Panc1 (cell line): ENCODE measurements around the gene ZFYVE1. TPM values are rescaled to one million over a fixed set of nuclear protein-coding genes. Genes with fewer than 3 reads are reported as not detected.

Experiments used
- ATAC-seq: fragments of 200-7000 bp; cut with Tn5 transposase; 2 replicates; pipeline ENCODE4 v1.9.1; 2020; ENCODE audit warnings: mild to moderate bottlenecking, moderate library complexity
- BruUV-seq: library from RNA; stranded (reverse); fragments of 400-500 nt; replicated peaks from 2 replicates; lab custom pipeline; 2021; lab: Mats Ljungman, UMichigan
- CTCF ChIA-PET: fragments of 300-600 bp; sonication (Branson Sonifier 250); formaldehyde crosslinking; loops from one replicate; lab custom pipeline; 2022; ENCODE audit warnings: antibody characterized with exemption; lab: Charles Lee
- POLR2A ChIA-PET: fragments of 300-600 bp; sonication (Branson Sonifier 250); formaldehyde crosslinking; loops from one replicate; lab custom pipeline; 2022; ENCODE audit warnings: antibody characterized with exemption; lab: Charles Lee
- DNase-seq: peaks from one replicate; pipeline ENCODE4 v3.0.0-alpha.2; 2010; ENCODE audit warnings: low read depth, low spot score
- H3K27ac ChIP-seq: 2 replicates; pipeline ENCODE4 v1.5.1; 2011; ENCODE audit warnings: mild to moderate bottlenecking, low read length, inconsistent platforms
- H3K27me3 ChIP-seq: fragments of 200-500 bp; sonication (Bioruptor generic); 2 replicates; pipeline ENCODE4 v1.6.0; 2014; ENCODE audit warnings: low read length, inconsistent platforms; ENCODE audit not compliant: control insufficient read depth, insufficient read depth
- H3K36me3 ChIP-seq: fragments of 200-500 bp; sonication (Bioruptor generic); 2 replicates; pipeline ENCODE4 v1.5.1; 2014; ENCODE audit warnings: inconsistent platforms, mild to moderate bottlenecking, low read length, moderate library complexity; ENCODE audit not compliant: control insufficient read depth, insufficient read depth
- H3K4me1 ChIP-seq: 2 replicates; pipeline ENCODE4 v1.5.1; 2011; ENCODE audit warnings: inconsistent platforms, mild to moderate bottlenecking, low read length, moderate library complexity; ENCODE audit not compliant: control insufficient read depth, insufficient read depth
- H3K4me3 ChIP-seq, 2 experiments: 2 replicates each; pipeline ENCODE4 v1.5.1; 2011 to 2012; ENCODE audit warnings: low read depth in 2 of 2, low read length in 2 of 2, mild to moderate bottlenecking in 2 of 2, inconsistent platforms in 1 of 2, moderate library complexity in 1 of 2
- H3K9me3 ChIP-seq: fragments of 200-500 bp; sonication (Bioruptor generic); 2 replicates; pipeline ENCODE4 v1.5.1; 2014; ENCODE audit warnings: low read depth, mild to moderate bottlenecking, inconsistent platforms, low read length, moderate library complexity; ENCODE audit not compliant: control insufficient read depth, insufficient read depth
- CTCF ChIP-seq: fragments of 450-650 bp; IDR thresholded peaks from 2 replicates; pipeline ENCODE4 v1.5.1; 2017; ENCODE audit warnings: mild to moderate bottlenecking
- POLR2AphosphoS5 ChIP-seq: IDR thresholded peaks from 2 replicates; pipeline ENCODE4 v1.6.1; 2012; ENCODE audit warnings: mild to moderate bottlenecking, low read depth, low read length, moderate library complexity
- REST ChIP-seq, 2 experiments: IDR thresholded peaks; 2 replicates each; pipeline ENCODE4 v1.6.1; 2011 to 2012; ENCODE audit warnings: low read depth in 2 of 2, control low read depth in 1 of 2, low read length in 1 of 2, mild to moderate bottlenecking in 1 of 2, moderate library complexity in 1 of 2; ENCODE audit not compliant: insufficient read depth in 1 of 2
- SIN3A ChIP-seq: IDR thresholded peaks from 2 replicates; pipeline ENCODE4 v1.6.1; 2012; ENCODE audit warnings: low read depth, mild to moderate bottlenecking, low read length, moderate library complexity, borderline replicate concordance; ENCODE audit not compliant: insufficient read depth
- TCF7L2 ChIP-seq: IDR thresholded peaks from 2 replicates; pipeline ENCODE4 v1.6.1; 2011; ENCODE audit warnings: mild to moderate bottlenecking, low read depth, low read length, inconsistent platforms
- in situ Hi-C: cut with HindIII; loops from 2 replicates; pipeline ENCODE4 v1.10.0; 2016; ENCODE audit warnings: low sequenced_read_pairs, low pct_unique_long_range_greater_than_20kb
- intact Hi-C: fragments of 100-400 bp; cut with micrococcal nuclease; formaldehyde crosslinking; loops from one replicate; pipeline ENCODE4 v1.10.0; 2022; ENCODE audit not compliant: unreplicated experiment
- total RNA-seq: library from RNA; stranded (reverse); gene quantifications from one replicate; pipeline ENCODE4 v1.2.1, GENCODE V29; 2021; ENCODE audit not compliant: unreplicated experiment

ZFYVE1 gene
- total RNA-seq, 1 experiment from 2014 or later, result 19.8 TPM

DNA sequence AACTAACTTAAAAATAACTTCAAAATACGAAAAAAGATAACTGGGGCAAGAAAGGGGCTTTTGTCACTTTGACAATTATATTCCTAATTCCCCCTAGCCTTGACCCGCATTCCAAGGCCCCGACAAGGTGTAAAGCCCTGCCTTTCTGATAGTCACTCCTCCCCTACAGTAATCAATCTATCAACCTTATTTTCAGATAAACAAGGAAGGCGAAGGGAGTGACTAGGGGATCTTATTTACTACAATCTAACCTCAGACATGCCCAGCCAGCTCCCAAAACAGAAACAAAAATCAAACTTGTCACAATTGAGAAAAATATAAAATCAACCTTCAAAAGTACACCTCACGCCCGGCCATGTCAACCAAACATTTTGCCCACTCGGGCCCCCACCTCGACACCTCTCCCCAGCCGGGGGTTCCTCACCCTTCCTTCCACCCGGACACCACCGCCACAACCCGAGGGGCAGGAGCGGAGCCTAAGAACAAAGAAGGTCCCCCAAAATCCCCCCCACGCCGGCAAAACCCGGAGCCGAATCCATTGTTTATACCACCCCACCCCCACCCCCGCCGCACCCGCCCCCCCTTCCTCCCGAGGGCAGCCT lies 562 bp downstream of the ZFYVE1 start:
- no peak for ATAC-seq
- ChIA-PET CTCF (no interaction called here), POLR2A (interaction anchor here (0.6 to 0.8 kb wide), 3 partner anchors 29 to 33 kb away, joined by 3 read pairs; partner anchors contain the start of gene RBM25)
- Histone ChIP-seq H3K4me3 (peak overlapping the region; percentile 65 to 71), H3K9me3 (no peaks in the 10 kb centered on the region), H3K27ac (peak overlapping the region; percentile 82), H3K4me1 (peaks cover 4% of the 10 kb centered on the region), H3K27me3 (no peaks in the 10 kb centered on the region), H3K36me3 (peaks cover 3% of the 10 kb centered on the region)
- BruUV-seq, result TSS peak; percentile 88
- no peak for DNase-seq
- TF ChIP-seq TCF7L2 (no peak), POLR2AphosphoS5 (no peak), REST (IDR thresholded peaks at IDR 0.05; ENCODE audit: insufficient read depth in 1 of 2, low read depth in 2 of 2, low read length in 1 of 2) (no peak), CTCF (no peak), SIN3A (no peak)
- in situ Hi-C loops, result no loop called here
- intact Hi-C loops, result no loop called here

GRCh38 chr14:73025544-73025943 lies 1.4 kb downstream of the ZFYVE1 start:
- Histone ChIP-seq H3K36me3 (peaks cover 3% of the 10 kb centered on the region), H3K9me3 (no peaks in the 10 kb centered on the region), H3K27me3 (no peaks in the 10 kb centered on the region), H3K4me3 (peak overlapping the region; percentile 65 to 71), H3K4me1 (peaks cover 4% of the 10 kb centered on the region), H3K27ac (no peak overlapping the region; the same call in 1 of the 2 replicates)
- TF ChIP-seq TCF7L2, result no peak
- TF ChIP-seq REST (IDR thresholded peaks at IDR 0.05; ENCODE audit: insufficient read depth in 1 of 2, low read depth in 2 of 2, low read length in 1 of 2), result no peak
- TF ChIP-seq CTCF, result no peak
- TF ChIP-seq SIN3A, result no peak
- TF ChIP-seq POLR2AphosphoS5, result no peak
- ChIA-PET POLR2A (no interaction called here), CTCF (no interaction called here)
- intact Hi-C loops, result no loop called here
- no TSS peak for BruUV-seq
- in situ Hi-C loops, result no loop called here
- DNase-seq, result no peak
- ATAC-seq, result no peak
